ENCODE data around the gene TASL.

- no peak for TF ChIP-seq EZH2 (IDR thresholded peaks at IDR 0.05; ENCODE audit: borderline replicate concordance, low read length)
- no peak for TF ChIP-seq CTCF (conservative IDR thresholded peaks at IDR 0.05 in 1 of 2, IDR thresholded peaks at IDR 0.05 in 1 of 2; ENCODE audit: extremely low read depth in 1 of 2, insufficient read depth in 1 of 2, low read depth in 1 of 2, low read length in 2 of 2)
These were observed 47.0 kb downstream of the TASL start for GRCh38 chrX:30530606-30531005.

Measured in mammary epithelial cell (primary cell).